RPMI8226 (cell line): ENCODE measurements around the gene PRDM10.

Experiments used
- DNase-seq: peaks from one replicate; pipeline ENCODE4 v3.0.0-alpha.2; 2015

PRDM10 gene

GRCh38 chr11:130008326-130008725 is 5.7 kb upstream of the PRDM10 start:
- no peak for DNase-seq

DNA sequence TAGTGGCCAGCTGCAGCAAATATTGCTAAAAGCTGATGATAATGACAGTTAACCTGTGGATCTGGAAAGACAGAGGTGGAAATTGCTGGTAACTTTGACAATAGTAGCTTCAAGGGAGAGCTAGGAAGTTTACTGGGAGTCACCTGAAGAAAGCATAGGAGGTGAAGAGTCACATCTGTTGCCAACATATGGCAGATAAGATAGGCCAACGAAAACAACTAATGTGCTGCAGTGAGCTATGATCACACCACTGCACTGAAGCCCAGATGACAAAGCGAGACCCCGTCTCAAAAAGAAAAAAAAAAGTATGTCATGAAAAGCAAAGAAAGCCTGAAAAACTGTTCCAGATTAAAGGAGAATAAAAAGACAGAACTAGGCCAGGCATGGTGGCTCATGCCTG is 4.3 kb upstream of the PRDM10 start:
- DNase-seq = no peak

DNA sequence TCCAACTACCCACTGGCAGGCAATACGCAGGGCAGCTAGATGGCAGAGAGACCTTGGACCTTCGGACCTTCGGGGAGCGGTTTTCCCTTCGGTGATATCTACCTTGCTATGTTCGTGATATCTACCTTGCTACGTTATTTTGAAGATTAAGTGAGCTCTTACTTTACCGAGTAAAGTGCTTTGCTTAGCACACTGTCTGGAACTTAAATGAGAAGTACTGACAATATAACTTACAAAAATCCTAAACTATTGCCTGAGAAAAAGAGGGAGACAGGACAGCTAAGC is 1.0 kb upstream of the PRDM10 start:
- DNase-seq = no peak

GRCh38 chr11:130002846-130003716 is 446 bp upstream of the PRDM10 start:
- peak; percentile 94 for DNase-seq

DNA sequence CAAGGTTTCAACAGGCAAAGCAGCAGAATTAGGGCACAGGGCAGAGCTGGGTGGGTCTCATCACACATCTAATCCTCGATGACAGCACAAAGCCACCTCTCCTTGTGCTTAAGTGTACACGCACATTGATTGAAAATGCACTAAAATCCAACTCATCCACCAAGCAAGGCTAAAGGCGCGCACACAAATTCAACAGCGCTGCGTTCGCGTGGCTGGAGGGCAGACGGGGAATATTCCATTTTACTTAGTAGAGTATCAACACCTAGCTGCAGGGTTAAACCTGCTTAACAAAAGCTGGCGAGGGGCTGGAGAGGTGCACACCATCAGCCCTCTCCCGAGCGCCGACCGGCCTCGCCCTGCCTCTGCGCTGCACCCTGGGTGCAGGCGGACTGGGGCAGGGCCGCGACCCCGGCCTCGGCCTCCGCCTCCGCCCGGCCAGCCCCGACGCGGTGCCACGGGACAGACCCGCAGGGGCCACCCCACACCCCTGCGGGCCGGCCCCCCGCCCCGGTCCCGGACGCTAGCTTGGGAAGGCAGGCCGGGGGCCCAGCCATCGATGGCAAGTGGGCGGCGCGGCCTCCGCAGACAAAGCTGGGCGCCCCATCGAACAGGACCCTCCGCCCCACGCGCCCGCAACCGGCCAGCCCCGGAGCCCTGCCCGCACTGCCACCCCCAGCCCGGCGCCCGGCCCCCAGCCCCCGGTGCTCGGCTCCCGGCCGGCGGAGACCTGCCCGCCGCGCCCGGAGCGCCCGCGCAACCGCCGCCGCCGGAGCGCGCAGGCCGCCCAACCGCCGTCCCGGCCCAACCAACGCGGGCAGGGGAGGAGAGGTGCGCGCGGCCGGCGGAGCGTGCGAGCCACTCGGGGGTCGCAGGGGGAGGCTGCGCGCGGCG is 929 bp downstream of the PRDM10 start:
- peak; percentile 40 for DNase-seq

GRCh38 chr11:130000552-130001176 is 2.0 kb downstream of the PRDM10 start:
- DNase-seq = no peak

GRCh38 chr11:129999407-129999806 is 3.2 kb downstream of the PRDM10 start:
- no peak for DNase-seq

DNA sequence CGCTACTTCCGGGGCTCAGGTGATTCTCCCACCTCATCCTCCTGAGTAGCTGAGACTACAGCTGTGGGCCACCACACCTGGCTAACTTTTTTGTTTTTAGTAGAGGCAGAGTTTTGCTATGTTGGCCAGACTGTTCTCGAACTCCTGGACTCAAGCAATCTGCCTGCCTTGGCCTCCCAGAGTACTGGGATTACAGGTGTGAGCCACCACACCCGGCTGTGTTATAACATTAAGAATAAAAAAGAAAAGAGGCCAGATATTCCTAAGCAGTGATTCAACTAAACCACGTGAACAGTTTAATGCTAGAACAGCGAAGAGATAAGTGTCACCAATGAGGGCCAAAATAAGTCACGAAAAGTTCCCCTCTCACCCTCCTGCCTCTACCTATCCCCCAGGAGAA is 3.7 kb downstream of the PRDM10 start:
- DNase-seq = no peak

- no peak for DNase-seq
These were observed 4.5 kb downstream of the PRDM10 start for GRCh38 chr11:129998107-129998506.

GRCh38 chr11:129997513-129997912 is 5.1 kb downstream of the PRDM10 start:
- no peak for DNase-seq

GRCh38 chr11:129996113-129996870 is 6.3 kb downstream of the PRDM10 start:
- no peak for DNase-seq

- DNase-seq = no peak
These were observed 7.5 kb downstream of the PRDM10 start for GRCh38 chr11:129995163-129995562.

GRCh38 chr11:129992161-129992944 is 10.3 kb downstream of the PRDM10 start:
- peak; percentile 45 for DNase-seq

DNA sequence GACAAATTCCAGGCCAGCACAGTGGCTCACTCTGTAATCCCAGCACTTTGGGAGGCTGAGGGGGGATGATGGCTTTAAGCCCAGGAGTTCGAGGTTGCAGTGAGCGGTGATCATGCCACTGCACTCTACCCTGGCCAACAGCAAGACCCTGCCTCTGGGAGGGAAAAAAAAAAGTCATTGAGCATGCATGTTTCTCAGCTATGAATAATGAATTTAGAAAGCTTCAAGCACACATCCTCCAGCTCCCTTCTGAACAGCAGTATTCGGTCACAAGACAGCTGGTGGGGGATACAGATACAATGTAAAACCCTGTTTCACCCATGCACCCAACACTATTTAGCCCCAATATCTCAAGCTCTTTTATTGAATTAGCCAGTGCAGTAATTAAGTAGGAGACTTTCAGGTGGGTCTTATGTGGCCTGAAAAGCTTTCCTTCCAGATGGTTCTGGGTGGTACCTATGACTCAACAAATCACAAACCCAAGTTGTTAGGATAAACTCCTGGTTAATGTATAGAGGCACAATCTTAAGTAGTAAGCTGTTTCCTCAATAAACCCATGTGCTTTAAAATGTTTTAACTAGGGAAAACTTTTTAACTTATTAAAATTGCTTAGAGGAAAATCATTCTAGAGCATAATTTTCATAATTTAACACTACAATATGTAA is 13.4 kb downstream of the PRDM10 start:
- DNase-seq = no peak

- DNase-seq = no peak
These were observed 14.7 kb downstream of the PRDM10 start for GRCh38 chr11:129987950-129988349.

DNA sequence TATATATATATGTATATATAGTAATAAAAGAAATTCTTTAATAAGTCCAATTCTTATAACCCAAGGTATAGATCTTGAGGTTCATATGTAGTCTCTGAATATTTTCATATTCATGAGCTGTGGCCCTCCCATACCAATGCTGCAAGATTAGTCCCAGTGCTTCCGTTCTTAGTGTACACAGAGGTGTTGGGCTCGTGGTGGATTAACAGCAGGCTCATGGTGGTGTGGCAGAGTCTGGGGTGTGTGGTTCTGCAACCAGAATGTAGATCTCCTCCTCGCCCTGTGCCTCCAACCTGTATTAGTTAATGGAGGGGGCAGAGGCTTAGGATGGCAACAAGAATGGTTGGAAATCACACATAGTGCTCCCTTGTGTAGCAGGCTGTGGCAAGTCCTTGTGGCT is 16.8 kb downstream of the PRDM10 start:
- no peak for DNase-seq

DNA sequence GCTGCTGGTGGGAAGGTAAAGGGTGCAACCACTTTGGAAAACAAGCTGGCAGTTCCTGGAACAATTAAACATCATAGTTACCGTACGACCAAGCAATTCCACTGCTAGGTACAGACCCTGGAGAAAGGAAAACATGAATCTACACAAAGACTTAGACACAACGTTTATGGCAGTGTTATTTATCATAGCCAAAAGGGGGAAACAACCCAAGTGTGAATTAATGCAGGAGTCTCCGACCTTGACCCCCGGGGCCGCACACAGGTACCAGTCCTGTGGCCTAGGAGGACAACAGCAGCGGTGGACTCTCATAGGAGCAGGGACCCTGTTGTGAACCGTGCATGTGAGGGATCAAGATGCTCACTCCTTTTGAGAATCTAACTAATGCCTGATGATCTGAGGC is 22.5 kb downstream of the PRDM10 start:
- DNase-seq = no peak

DNA sequence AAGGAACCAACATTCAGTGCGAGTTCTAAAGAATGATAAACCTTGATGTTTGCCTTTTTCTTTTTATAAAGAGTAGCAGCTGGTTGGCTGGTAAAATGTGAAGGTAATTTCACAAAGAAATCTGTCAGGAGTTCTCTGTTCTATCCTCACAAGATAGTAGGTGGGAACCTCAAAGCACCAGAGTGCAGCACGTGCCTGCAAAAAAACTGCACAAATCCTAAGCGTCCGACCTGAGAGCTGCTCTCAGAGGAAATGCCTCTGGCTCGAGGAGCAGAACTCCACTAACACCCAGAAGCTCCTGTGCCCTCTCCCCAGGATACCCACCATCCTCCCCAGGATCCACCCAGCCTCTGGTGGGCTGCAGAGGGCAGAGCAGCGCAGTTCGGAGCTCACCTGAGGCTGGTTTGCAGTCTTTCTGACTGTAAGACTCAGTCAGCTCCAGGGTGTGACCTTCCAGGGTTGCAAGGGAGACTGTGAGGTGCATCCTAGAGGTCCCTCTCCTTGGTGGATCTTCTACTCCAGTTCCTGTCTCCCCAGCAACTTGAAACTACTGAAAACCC is 23.5 kb downstream of the PRDM10 start:
- DNase-seq = no peak

DNA sequence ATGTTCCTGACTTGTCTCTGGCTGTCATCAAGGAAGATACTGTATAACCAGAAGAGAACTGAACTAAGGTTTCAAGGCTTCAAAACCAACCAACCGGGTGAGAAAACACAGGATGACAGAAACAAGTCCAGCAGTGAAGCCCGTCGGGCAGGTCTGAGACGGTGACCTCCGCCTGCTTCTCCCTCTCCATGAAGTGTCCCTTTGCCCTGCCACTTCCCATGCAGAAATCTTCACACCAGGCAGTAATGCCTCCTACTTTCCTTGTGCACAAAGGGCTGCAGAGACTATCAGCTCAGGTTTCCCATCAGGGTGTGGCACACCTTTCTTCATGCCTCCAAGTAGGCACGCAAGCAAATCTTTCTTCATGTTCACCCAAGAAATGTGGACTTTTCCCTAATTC is 24.2 kb downstream of the PRDM10 start:
- DNase-seq = no peak

GRCh38 chr11:129976328-129976727 is 26.3 kb downstream of the PRDM10 start:
- no peak for DNase-seq

DNA sequence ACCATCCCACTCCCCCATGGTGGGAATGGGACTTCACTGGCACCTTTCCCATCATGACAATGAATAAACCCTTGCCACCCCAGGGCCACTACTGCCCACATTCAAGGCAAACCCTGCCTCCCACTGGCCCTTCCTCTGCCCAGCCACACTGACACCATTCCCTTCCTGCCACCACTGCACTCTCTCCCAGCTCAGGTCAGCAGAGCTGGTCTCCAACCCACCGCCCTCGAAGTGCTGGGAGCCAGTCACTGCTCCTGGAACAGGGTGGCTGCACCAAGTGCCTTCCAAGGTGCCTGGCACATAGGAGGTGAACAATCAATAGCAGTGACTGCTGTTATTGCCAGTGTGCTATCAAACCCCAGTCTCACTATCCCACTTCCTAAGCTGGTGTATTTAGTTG is 27.1 kb downstream of the PRDM10 start:
- no peak for DNase-seq
